ENCODE data around the gene THSD4.
"Not testable (repeated sequence)": the region's sequence is repeated elsewhere in the genome, so short reads cannot be mapped to it uniquely, and the experiment has no call there.

Gene THSD4

GRCh38 chr15:71424765-71425164, 309.5 kb downstream of the THSD4 start:
- no peak for DNase-seq (ENCODE audit: low read depth, low spot score)

- DNase-seq (ENCODE audit: low read depth, low spot score) = no peak
These were observed 310.1 kb downstream of the THSD4 start for GRCh38 chr15:71425388-71425787.

DNA sequence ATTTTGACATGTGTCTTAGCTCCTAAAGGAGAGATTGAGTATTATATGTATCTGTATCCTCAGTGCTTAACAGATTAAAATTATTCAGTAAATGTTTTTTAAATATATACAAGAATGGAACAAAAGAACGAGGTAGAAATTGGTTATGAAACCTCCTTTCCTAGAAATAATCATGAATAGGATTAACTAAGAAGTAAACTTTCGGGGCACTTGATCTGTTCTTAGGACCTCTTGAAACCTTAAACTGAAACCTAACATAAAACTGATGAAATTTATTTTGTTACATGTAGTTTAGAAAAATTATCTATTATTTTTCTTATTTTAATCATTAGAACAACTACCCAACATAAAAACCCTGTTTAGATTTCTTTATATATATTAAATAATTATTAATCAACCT, 311.5 kb downstream of the THSD4 start:
- no peak for DNase-seq (ENCODE audit: low read depth, low spot score)

GRCh38 chr15:71430782-71431181, 315.5 kb downstream of the THSD4 start:
- DNase-seq (ENCODE audit: low read depth, low spot score) = no peak

- no peak for DNase-seq (ENCODE audit: low read depth, low spot score)
These were observed 316.4 kb downstream of the THSD4 start for GRCh38 chr15:71431343-71432336.

GRCh38 chr15:71433402-71433801, 318.1 kb downstream of the THSD4 start:
- no peak for DNase-seq (ENCODE audit: low read depth, low spot score)

DNA sequence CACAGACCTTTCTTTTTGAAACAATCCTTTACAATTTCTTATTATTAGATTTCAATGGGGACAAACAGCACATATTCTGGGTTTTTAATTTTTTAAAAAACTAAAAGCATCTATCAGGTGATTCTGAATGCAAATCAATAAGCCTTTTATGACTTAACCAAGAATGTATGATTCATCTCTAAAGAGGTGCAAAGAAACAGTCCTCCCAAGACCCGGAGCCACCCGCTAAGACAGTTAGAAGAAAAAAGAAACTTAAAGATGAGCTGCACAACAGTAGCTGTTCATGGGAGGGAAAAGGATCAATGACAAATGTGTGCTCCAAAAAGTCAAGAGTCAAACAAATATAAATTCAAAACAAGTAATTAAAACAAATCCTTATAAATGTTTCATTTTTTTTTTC, 319.5 kb downstream of the THSD4 start:
- no peak for DNase-seq (ENCODE audit: low read depth, low spot score)

- no peak for DNase-seq (ENCODE audit: low read depth, low spot score)
These were observed 320.3 kb downstream of the THSD4 start for GRCh38 chr15:71435552-71435951.

DNA sequence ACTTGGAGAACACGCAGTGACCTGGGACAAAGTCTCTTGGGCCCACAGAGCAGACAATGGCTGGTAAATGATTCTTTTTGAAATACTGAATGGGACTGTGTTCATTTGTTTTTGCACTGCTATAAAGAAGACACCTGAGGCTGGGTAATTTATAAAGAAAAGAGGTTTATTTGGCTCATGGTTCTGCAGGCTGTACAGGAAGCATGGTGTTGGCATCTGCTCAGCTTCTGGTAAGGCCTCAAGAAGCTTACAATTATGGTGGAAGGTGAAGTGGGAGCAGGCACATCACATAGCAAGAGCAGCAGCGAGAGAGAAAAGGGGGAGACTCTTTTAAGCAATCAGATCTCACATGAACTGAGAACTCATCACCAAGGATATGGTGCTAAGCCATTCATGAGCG, 321.6 kb downstream of the THSD4 start:
- DNase-seq (ENCODE audit: low read depth, low spot score) = no peak

DNA sequence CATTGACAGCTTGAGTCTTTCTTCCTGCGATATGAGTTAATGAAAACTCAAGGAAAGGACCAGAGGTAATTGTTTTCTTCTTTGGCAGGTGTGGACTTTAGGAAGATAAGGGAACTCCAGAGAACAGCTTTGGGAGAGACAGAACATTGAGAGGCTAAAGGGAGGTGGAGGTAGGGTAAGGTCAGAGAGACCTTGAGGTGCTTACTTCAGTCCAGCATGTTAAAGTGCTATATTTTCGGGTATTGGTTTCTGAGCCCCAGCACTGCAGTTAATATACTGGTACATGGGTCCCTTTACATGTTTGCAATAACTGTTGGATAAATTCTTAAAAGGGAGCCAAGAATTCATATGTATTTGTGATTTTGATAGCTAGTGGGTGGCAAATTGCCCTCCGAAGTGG, 322.1 kb downstream of the THSD4 start:
- no peak for DNase-seq (ENCODE audit: low read depth, low spot score)

- no peak for DNase-seq (ENCODE audit: low read depth, low spot score)
These were observed 322.6 kb downstream of the THSD4 start for GRCh38 chr15:71437919-71438318.

- not testable (repeated sequence) for DNase-seq (ENCODE audit: low read depth, low spot score)
These were observed 324.2 kb downstream of the THSD4 start for GRCh38 chr15:71439478-71439877.

- DNase-seq (ENCODE audit: low read depth, low spot score) = no peak
These were observed 325.3 kb downstream of the THSD4 start for GRCh38 chr15:71440489-71441110.

- DNase-seq (ENCODE audit: low read depth, low spot score) = no peak
These were observed 328.3 kb downstream of the THSD4 start for GRCh38 chr15:71443538-71443937.

DNA sequence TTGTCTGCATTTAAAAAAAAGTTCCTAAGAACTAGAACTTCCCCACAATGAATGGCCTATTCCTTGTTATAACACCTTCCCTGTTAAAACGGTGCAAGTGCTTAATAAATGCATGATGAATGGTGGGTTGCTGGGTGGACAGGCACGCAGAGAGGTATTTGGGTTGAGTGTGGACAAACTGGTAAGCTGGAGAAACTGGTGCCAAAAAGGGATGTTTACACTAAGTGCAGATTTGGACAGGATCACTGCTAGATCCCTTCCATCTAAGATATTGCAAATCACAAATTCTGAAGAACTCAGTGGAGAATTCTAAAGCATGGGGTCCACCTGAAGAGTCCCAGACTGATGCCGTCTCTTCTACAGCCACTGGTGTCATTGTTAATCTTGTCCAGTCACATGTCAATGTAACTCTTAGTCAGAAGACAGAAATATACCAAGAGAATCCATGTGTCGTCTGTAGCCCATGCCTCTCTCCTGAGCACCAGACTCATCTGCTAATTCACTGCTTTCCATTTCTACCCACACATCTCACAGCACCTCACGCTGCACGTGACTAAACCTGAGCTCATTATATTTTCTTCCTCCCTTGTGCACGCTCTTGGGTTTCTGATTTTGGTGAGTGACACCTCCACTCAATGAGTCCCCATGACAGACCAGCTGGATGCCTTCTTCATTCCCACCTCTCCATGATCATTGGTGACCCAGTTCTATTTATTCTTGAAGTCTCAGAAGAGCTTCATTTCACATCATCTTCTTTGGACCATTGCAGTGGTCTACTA, 328.9 kb downstream of the THSD4 start:
- DNase-seq (ENCODE audit: low read depth, low spot score) = no peak

GRCh38 chr15:71444866-71445590, 329.8 kb downstream of the THSD4 start:
- no peak for DNase-seq (ENCODE audit: low read depth, low spot score)

- no peak for DNase-seq (ENCODE audit: low read depth, low spot score)
These were observed 332.3 kb downstream of the THSD4 start for GRCh38 chr15:71447328-71448250.

DNA sequence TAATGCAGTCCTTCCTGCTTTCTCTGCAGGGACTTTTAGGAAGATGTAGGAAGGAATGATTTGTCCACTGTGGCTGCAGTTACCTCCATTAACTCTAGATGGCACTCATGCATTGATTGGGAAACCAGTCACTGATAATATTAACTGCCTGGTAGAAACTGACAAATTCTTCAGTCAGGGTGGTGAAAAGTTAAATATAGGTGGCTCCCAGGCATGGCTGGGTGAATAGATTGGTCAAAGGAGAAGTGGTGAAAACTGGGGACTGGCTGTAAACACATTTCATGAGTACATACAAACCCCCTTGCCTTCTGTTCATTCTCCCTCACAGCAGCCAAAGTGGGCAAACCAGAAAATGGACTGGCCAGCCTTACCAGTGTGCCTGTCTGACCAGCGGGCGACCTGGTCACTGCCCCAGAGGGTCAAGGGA, 333.4 kb downstream of the THSD4 start:
- DNase-seq (ENCODE audit: low read depth, low spot score) = no peak

DNA sequence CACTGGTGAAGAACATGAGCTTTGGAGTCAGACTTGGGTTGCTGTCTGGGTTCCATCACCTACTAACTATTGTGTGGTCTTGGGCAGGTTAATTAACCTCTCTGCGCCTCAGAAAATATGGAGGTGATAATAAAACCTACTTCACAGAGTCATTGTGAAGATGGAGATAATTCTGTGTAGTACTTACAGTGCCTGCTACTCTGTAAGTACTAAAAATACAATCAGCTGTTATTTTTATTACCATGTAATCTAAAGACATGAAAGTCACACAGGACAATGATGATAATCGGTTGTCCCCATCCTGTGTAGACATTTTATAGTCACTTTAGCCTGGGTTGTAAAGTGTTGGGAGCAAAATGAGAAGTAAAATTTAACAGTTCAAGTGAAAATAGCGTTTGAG, 334.1 kb downstream of the THSD4 start:
- no peak for DNase-seq (ENCODE audit: low read depth, low spot score)

DNA sequence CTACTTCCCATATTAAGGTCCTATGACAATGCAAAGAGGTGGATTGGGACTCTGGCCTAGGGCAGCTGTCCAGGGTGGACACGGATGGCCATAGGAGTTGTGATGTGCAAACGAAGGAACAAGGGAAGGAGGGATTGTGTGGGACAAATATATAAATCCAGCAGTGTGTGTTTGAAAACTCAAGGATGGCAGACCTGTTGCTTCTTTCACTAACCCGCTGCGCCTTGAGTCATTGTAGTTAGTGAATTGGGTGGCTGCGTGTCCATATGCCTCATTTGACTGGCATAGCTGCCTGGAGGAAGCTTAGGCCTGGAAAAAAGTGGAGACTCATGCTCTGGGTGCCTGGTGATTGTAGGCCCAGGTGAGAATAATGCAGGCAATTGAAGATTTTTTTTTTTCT, 334.7 kb downstream of the THSD4 start:
- DNase-seq (ENCODE audit: low read depth, low spot score) = no peak
